CD8-positive, alpha-beta memory T cell (primary cell): Measurements from ENCODE around the gene ARID4B. TPM values are rescaled to one million over a fixed set of nuclear protein-coding genes. Genes with fewer than 3 reads are reported as not detected.
A peak's percentile ranks its signal among the peaks of the same experiment; 100 is the strongest.

ENCODE experiments used
- CTCF ChIA-PET: fragments of 350-600 bp; sonication (Branson Sonifier 250); formaldehyde crosslinking; loops from one replicate; lab custom pipeline; 2021; ENCODE audit warnings: antibody characterized with exemption; lab: Charles Lee
- POLR2A ChIA-PET: fragments of 350-600 bp; sonication (Branson Sonifier 250); formaldehyde crosslinking; loops from one replicate; lab custom pipeline; 2021; ENCODE audit warnings: antibody characterized with exemption; lab: Charles Lee
- DNase-seq, 5 donors: peaks; one replicate each; pipeline versions ENCODE4 v3.0.0 to v3.0.0-alpha.2; 2020 to 2022; ENCODE audit warnings: mixed read lengths in 1 of 5
- H3K27ac ChIP-seq: one replicate; pipeline ENCODE4 v1.7.0; 2013; ENCODE audit warnings: low read depth, mild to moderate bottlenecking, low read length, moderate library complexity
- H3K27me3 ChIP-seq: 2 replicates; pipeline ENCODE4 v1.7.0; 2013; ENCODE audit warnings: low read length, mild to moderate bottlenecking; ENCODE audit not compliant: insufficient read depth, poor library complexity, severe bottlenecking
- H3K36me3 ChIP-seq: 2 replicates; pipeline ENCODE4 v1.7.0; 2013; ENCODE audit warnings: mild to moderate bottlenecking, low read length, moderate library complexity; ENCODE audit not compliant: insufficient read depth
- H3K4me1 ChIP-seq: 2 replicates; pipeline ENCODE4 v1.7.0; 2013; ENCODE audit warnings: mild to moderate bottlenecking, low read length, moderate library complexity; ENCODE audit not compliant: insufficient read depth
- H3K4me3 ChIP-seq: 2 replicates; pipeline ENCODE4 v1.7.0; 2013; ENCODE audit warnings: mild to moderate bottlenecking, low read length
- H3K9me3 ChIP-seq: 2 replicates; pipeline ENCODE4 v1.7.0; 2013; ENCODE audit warnings: mild to moderate bottlenecking, low read length
- H3K27ac Mint-ChIP-seq, 8 donors: one replicate each; pipeline ENCODE4 v1.8.0; 2020 to 2021; ENCODE audit warnings: mixed read lengths in 8 of 8, mild to moderate bottlenecking in 6 of 8, inconsistent platforms in 3 of 8, moderate library complexity in 3 of 8
- H3K27me3 Mint-ChIP-seq, 2 donors: one replicate each; pipeline ENCODE4 v1.8.0; 2020 to 2021; ENCODE audit warnings: mixed read lengths in 2 of 2, mild to moderate bottlenecking in 1 of 2, moderate library complexity in 1 of 2
- H3K36me3 Mint-ChIP-seq, 3 donors: one replicate each; pipeline ENCODE4 v1.8.0; 2020 to 2021; ENCODE audit warnings: mixed read lengths in 3 of 3, inconsistent platforms in 1 of 3, mild to moderate bottlenecking in 1 of 3
- H3K4me1 Mint-ChIP-seq, 3 donors: one replicate each; pipeline ENCODE4 v1.8.0; 2020 to 2021; ENCODE audit warnings: mixed read lengths in 3 of 3, inconsistent platforms in 1 of 3, mild to moderate bottlenecking in 1 of 3
- H3K4me3 Mint-ChIP-seq, 7 donors: one replicate each; pipeline ENCODE4 v1.8.0; 2020 to 2021; ENCODE audit warnings: mixed read lengths in 7 of 7, mild to moderate bottlenecking in 6 of 7, moderate library complexity in 4 of 7, inconsistent platforms in 2 of 7
- H3K9me3 Mint-ChIP-seq, 5 donors: one replicate each; pipeline ENCODE4 v1.8.0; 2020 to 2022; ENCODE audit warnings: mixed read lengths in 5 of 5, mild to moderate bottlenecking in 3 of 5, moderate library complexity in 2 of 5, inconsistent platforms in 1 of 5
- polyA plus RNA-seq: library from polyadenylated mRNA; unstranded; fragments of 300-500 nt; fragmentation: Illumina TruSeq; gene quantifications from one replicate; pipeline ENCODE4 v1.2.3, GENCODE V29; 2021
- total RNA-seq, 2 experiments: library from RNA; stranded (reverse); gene quantifications; one replicate each; pipeline ENCODE4 v1.2.3, GENCODE V29; 2021

ARID4B gene
- total and polyA plus RNA-seq, 3 experiments from 2014 or later, result 39.9 to 88.6 (median 43.0) TPM

DNA sequence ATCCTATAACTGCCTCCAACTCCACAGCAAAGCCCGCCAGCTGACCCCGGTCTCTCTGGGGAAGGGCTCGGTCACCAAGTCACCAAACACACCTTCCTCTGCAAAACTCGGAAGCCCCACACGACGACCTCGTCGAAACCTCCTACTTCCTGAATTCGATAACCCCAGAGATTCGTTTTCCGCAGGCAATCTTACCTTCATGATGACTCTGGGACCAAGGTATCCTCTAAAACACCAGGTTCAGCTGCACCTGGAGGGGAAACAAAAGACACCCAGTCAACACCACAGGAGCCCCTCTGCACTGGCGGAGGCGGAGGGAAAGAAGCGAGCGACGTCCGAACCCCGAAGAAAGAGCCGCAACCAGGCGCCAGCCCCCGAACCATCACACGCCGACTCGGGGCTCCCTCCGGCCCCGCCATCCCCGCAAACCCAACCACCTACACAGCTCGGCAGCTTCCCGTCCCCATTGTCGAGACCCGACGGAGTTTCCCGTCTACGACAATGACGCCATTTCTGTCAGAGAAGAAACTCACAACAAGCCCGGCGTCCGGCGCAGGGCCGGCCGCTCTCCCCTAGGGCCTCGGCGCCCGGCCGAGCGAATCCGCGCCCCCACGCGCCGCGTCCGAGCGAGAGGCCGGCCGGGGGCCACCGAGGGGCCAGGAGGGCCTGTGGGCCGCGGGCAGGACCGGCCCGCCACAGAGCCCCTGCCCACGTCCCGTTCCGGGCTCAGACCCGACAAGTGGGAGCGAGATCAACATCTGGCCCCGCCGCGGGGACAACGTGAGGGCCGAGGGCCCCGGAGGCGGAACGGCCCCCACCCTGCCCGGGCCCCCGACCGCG is 1.0 kb downstream of the ARID4B start:
- Mint-ChIP-seq H3K27ac (peak overlapping the region in 7 of 8 donors; percentile 95 to 99 (median 98)), H3K36me3 (peaks cover 8 to 41% (median 8%) of the 10 kb centered on the region in 3 donors), H3K4me1 (peaks cover 39 to 44% (median 41%) of the 10 kb centered on the region in 3 donors), H3K27me3 (peaks cover 0 to 4% of the 10 kb centered on the region in 2 donors), H3K9me3 (no peaks in the 10 kb centered on the region), H3K4me3 (peak overlapping the region; percentile 97 to 100 (median 100))
- Histone ChIP-seq H3K27me3 (no peaks in the 10 kb centered on the region), H3K27ac (peak overlapping the region; percentile 93), H3K36me3 (peaks cover 4% of the 10 kb centered on the region), H3K4me3 (peak overlapping the region; percentile 89), H3K9me3 (no peaks in the 10 kb centered on the region), H3K4me1 (peaks cover 65% of the 10 kb centered on the region)
- ChIA-PET CTCF (interaction anchor here (0.8 to 1.4 kb wide), 2 partner anchors 89 to 221 kb away, joined by 3 to 5 read pairs; no protein-coding TSS in a partner anchor), POLR2A (interaction anchor here (0.5 kb wide), 1 partner anchor 163 kb away, joined by 3 read pairs; no protein-coding TSS in a partner anchor)
- DNase-seq, result peak; percentile 57 to 83 (median 76)

- H3K4me1 Mint-ChIP-seq, result peaks cover 45 to 55% (median 52%) of the 10 kb centered on the region in 3 donors
- no peak for DNase-seq
- peak overlapping the region; percentile 97 to 100 (median 100) for H3K4me3 Mint-ChIP-seq
- Histone ChIP-seq H3K9me3 (no peaks in the 10 kb centered on the region), H3K4me1 (peaks cover 64% of the 10 kb centered on the region), H3K4me3 (peak overlapping the region; percentile 89), H3K27me3 (no peaks in the 10 kb centered on the region), H3K27ac (peak overlapping the region; percentile 93), H3K36me3 (peaks cover 4% of the 10 kb centered on the region)
- POLR2A ChIA-PET, result no interaction called here
- H3K36me3 Mint-ChIP-seq, result peaks cover 8 to 45% (median 9%) of the 10 kb centered on the region in 3 donors
- no peaks in the 10 kb centered on the region for H3K9me3 Mint-ChIP-seq
- CTCF ChIA-PET, result interaction anchor here (0.8 kb wide), 1 partner anchor 220 kb away, joined by 3 read pairs; no protein-coding TSS in a partner anchor
- H3K27ac Mint-ChIP-seq, result peak overlapping the region in 7 of 8 donors; percentile 3 to 99 (median 98)
- peaks cover 0 to 4% of the 10 kb centered on the region in 2 donors for H3K27me3 Mint-ChIP-seq
These were observed 2.1 kb downstream of the ARID4B start for GRCh38 chr1:235325854-235326253.

- peaks cover 4% of the 10 kb centered on the region for H3K36me3 ChIP-seq
- Mint-ChIP-seq H3K27ac (peak overlapping the region in 6 of 8 donors; percentile 6 to 98 (median 76)), H3K27me3 (peaks cover 0 to 4% of the 10 kb centered on the region in 2 donors), H3K9me3 (no peaks in the 10 kb centered on the region), H3K4me1 (peaks cover 52 to 62% (median 59%) of the 10 kb centered on the region in 3 donors), H3K36me3 (peaks cover 13 to 49% (median 15%) of the 10 kb centered on the region in 3 donors), H3K4me3 (peak overlapping the region; percentile 97 to 100 (median 100))
- no peak for DNase-seq
- H3K27me3 ChIP-seq, result no peaks in the 10 kb centered on the region
- peaks cover 65% of the 10 kb centered on the region for H3K4me1 ChIP-seq
- peak overlapping the region; percentile 27 for H3K4me3 ChIP-seq
- peak overlapping the region; percentile 3 for H3K27ac ChIP-seq
- ChIA-PET POLR2A (interaction anchor here (0.8 kb wide), 1 partner anchor 13 kb away, joined by 3 read pairs; no protein-coding TSS in a partner anchor), CTCF (no interaction called here)
- H3K9me3 ChIP-seq, result no peaks in the 10 kb centered on the region
These were observed 2.8 kb downstream of the ARID4B start for GRCh38 chr1:235325139-235325538.

DNA sequence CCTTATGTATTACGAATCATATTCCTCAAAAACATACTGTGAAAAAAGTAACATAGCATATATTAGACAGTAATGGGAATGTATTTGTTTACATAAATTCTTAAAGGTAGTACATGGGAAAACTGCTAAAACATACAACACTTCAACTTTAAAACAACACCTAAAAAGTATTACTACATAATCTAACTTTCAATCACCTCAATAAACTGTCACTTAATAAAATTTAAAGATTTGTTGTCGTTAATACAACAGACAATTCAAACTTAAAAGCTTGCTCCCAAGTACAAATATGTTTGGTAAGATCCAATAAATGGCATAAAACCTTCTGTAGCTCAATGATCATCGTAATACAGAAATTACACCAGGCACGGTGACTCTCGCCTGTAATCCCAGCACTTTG is 3.7 kb downstream of the ARID4B start:
- Histone ChIP-seq H3K4me3 (no peak overlapping the region), H3K4me1 (peaks cover 60% of the 10 kb centered on the region), H3K36me3 (peaks cover 4% of the 10 kb centered on the region), H3K9me3 (no peaks in the 10 kb centered on the region), H3K27me3 (no peaks in the 10 kb centered on the region), H3K27ac (no peak overlapping the region)
- Mint-ChIP-seq H3K4me3 (peak overlapping the region; percentile 97 to 100 (median 100)), H3K27ac (peak overlapping the region in 7 of 8 donors; percentile 19 to 83 (median 51)), H3K4me1 (peaks cover 57 to 68% (median 66%) of the 10 kb centered on the region in 3 donors), H3K27me3 (peaks cover 0 to 4% of the 10 kb centered on the region in 2 donors), H3K36me3 (peaks cover 13 to 53% (median 15%) of the 10 kb centered on the region in 3 donors), H3K9me3 (no peaks in the 10 kb centered on the region)
- no peak for DNase-seq
- ChIA-PET CTCF (no interaction called here), POLR2A (interaction anchor here (0.8 kb wide), 1 partner anchor 12 kb away, joined by 3 read pairs; no protein-coding TSS in a partner anchor)

DNA sequence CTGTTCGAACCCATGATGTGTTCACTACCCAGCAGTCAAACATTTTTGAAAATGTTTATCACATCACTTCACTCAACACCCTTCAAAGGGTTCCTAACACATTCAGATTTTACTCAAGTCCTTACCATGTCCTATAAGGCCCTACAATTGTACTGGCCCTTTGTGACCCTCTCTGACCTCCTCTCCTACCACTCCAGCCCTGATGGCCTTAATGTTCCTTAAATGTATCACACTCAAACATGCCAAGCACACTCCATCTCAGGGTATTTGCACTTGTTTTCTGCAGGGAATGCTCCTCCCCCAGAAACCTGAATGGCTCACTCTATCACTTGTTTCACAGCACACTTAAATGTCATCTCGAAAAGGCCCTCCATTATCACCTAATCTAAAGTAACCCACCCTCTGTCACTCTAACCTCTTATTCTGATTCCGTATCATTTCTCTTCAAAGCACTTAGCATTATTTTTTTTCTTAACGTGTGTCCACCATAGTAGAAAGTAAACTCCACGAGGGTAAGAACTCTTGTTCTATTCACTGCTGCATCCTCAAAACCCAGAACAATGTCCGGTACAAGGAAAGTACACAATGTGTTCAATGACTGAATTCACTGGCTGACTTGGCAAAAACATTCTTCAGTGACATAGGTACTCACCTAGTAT is 7.3 kb downstream of the ARID4B start:
- Histone ChIP-seq H3K9me3 (no peaks in the 10 kb centered on the region), H3K27ac (no peak overlapping the region), H3K4me1 (peaks cover 72% of the 10 kb centered on the region), H3K27me3 (no peaks in the 10 kb centered on the region), H3K36me3 (peaks cover 4% of the 10 kb centered on the region), H3K4me3 (no peak overlapping the region)
- peak overlapping the region; percentile 39 to 94 (median 64) for H3K27ac Mint-ChIP-seq
- ChIA-PET CTCF (no interaction called here), POLR2A (no interaction called here)
- peak overlapping the region; percentile 3 to 37 (median 6) for H3K4me3 Mint-ChIP-seq
- no peaks in the 10 kb centered on the region for H3K9me3 Mint-ChIP-seq
- peaks cover 6 to 58% (median 18%) of the 10 kb centered on the region in 3 donors for H3K36me3 Mint-ChIP-seq
- DNase-seq, result no peak
- no peaks in the 10 kb centered on the region for H3K27me3 Mint-ChIP-seq
- peaks cover 67 to 82% (median 78%) of the 10 kb centered on the region in 3 donors for H3K4me1 Mint-ChIP-seq

DNA sequence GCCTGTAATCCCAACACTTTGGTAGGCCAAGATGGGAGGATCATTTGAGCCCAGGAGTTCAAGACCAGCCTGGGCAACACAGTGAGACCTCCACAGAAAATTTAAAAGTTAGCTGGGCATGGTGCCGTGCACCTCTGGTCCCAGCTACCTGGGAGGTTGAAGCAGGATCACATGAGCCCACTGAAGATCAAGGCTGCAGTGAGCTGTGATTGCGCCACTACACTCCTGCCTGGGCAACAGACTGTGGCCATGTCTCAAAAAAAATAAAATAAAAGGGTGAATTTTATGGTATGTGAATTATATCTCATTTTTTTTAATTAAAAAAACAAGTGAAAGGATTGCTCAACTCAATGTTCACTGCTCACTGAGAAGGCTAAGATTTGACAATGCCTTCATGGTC is 8.7 kb downstream of the ARID4B start:
- CTCF ChIA-PET, result interaction anchor here (1.7 kb wide), 1 partner anchor 97 kb away, joined by 3 read pairs; no protein-coding TSS in a partner anchor

GRCh38 chr1:235317168-235317567 is 10.8 kb downstream of the ARID4B start:
- ChIA-PET POLR2A (no interaction called here), CTCF (interaction anchor here (1.3 to 1.4 kb wide), 2 partner anchors 13 to 42 kb away, joined by 3 read pairs; no protein-coding TSS in a partner anchor)
- H3K36me3 ChIP-seq, result no peaks in the 10 kb centered on the region
- peaks cover 78% of the 10 kb centered on the region for H3K4me1 ChIP-seq
- no peaks in the 10 kb centered on the region for H3K9me3 ChIP-seq
- no peaks in the 10 kb centered on the region for H3K27me3 Mint-ChIP-seq
- H3K27me3 ChIP-seq, result no peaks in the 10 kb centered on the region
- H3K27ac ChIP-seq, result no peak overlapping the region
- H3K9me3 Mint-ChIP-seq, result no peaks in the 10 kb centered on the region
- DNase-seq, result no peak
- peak overlapping the region in 4 of 7 donors; percentile 26 to 33 (median 28) for H3K4me3 Mint-ChIP-seq
- H3K27ac Mint-ChIP-seq, result peak overlapping the region in 4 of 8 donors; percentile 14 to 72 (median 30)
- H3K4me1 Mint-ChIP-seq, result peaks cover 76 to 87% (median 85%) of the 10 kb centered on the region in 3 donors
- peaks cover 6 to 45% (median 16%) of the 10 kb centered on the region in 3 donors for H3K36me3 Mint-ChIP-seq
- no peak overlapping the region for H3K4me3 ChIP-seq

More for the DNA sequence above, 8.7 kb downstream of the ARID4B start:
- peaks cover 6 to 53% (median 18%) of the 10 kb centered on the region in 3 donors for H3K36me3 Mint-ChIP-seq
- Histone ChIP-seq H3K9me3 (no peaks in the 10 kb centered on the region), H3K27ac (no peak overlapping the region), H3K4me3 (no peak overlapping the region), H3K4me1 (peaks cover 76% of the 10 kb centered on the region), H3K27me3 (no peaks in the 10 kb centered on the region), H3K36me3 (peaks cover 4% of the 10 kb centered on the region)
- peaks cover 68 to 83% (median 81%) of the 10 kb centered on the region in 3 donors for H3K4me1 Mint-ChIP-seq
- POLR2A ChIA-PET, result interaction anchor here (0.7 kb wide), 2 partner anchors 20 to 178 kb away, joined by 3 read pairs; no protein-coding TSS in a partner anchor
- peak overlapping the region in 6 of 7 donors; percentile 6 to 65 (median 40) for H3K4me3 Mint-ChIP-seq
- no peaks in the 10 kb centered on the region for H3K27me3 Mint-ChIP-seq
- no peak for DNase-seq
- peak overlapping the region in 3 of 8 donors; percentile 52 to 69 (median 60) for H3K27ac Mint-ChIP-seq
- H3K9me3 Mint-ChIP-seq, result no peaks in the 10 kb centered on the region
